ENCODE results near the gene XPNPEP2.

GRCh38 chrX:129750971-129751370 is 12.2 kb downstream of the XPNPEP2 start:
- TF ChIP-seq CTCF (conservative IDR thresholded peaks at IDR 0.05; ENCODE audit: low read depth, low read length) (no peak), EZH2 (IDR thresholded peaks at IDR 0.05; ENCODE audit: low read length, unreplicated experiment) (no peak)
